H1 (cell line): ENCODE data around the gene WDR90. TPM values are rescaled to one million over a fixed set of nuclear protein-coding genes. Genes with fewer than 3 reads are reported as not detected.

Source experiments
- BRCA1 ChIP-seq: IDR thresholded peaks from 2 replicates; pipeline ENCODE4 v1.6.1; 2012; ENCODE audit warnings: low read depth, low read length, improper control_type of control experiment
- CEBPB ChIP-seq: IDR thresholded peaks from 2 replicates; pipeline ENCODE4 v1.6.1; 2012; ENCODE audit warnings: low read depth, low read length
- EGR1 ChIP-seq: IDR thresholded peaks from 2 replicates; pipeline ENCODE4 v1.6.1; 2011; ENCODE audit warnings: low read depth, low read length, borderline replicate concordance
- GTF2F1 ChIP-seq: IDR thresholded peaks from 2 replicates; pipeline ENCODE4 v1.6.1; 2012; ENCODE audit warnings: low read depth, low read length, improper control_type of control experiment, borderline replicate concordance
- KDM4A ChIP-seq: IDR thresholded peaks from one replicate; pipeline ENCODE4 v1.7.1; 2012; ENCODE audit warnings: low read depth, mild to moderate bottlenecking, moderate library complexity, low read length, inconsistent platforms; ENCODE audit not compliant: severe bottlenecking
- KDM5A ChIP-seq: fragments of 200-600 bp; IDR thresholded peaks from 2 replicates; pipeline ENCODE4 v1.7.1; 2012; ENCODE audit warnings: mild to moderate bottlenecking, low read length, inconsistent platforms, mixed read lengths
- RXRA ChIP-seq: IDR thresholded peaks from 2 replicates; pipeline ENCODE4 v1.6.1; 2011; ENCODE audit warnings: low read depth, mild to moderate bottlenecking, low read length, moderate library complexity; ENCODE audit not compliant: insufficient read depth
- SIRT6 ChIP-seq: IDR thresholded peaks from one replicate; pipeline ENCODE4 v1.7.1; 2012; ENCODE audit warnings: low read length, inconsistent platforms
- polyA plus RNA-seq, 7 experiments: library from polyadenylated mRNA; depleted of rRNA in 3 of 7; stranded (reverse) in 5 of 7; unstranded in 2 of 7; fragments of >200 nt in 5 of 7; fragments of 200-250 nt in 2 of 7; gene quantifications; 1 replicate in 5 of 7; 2 replicates in 1 of 7; 4 replicates in 1 of 7; pipeline versions ENCODE4 v1.2.1 to v1.2.3, GENCODE V29; 2011 to 2013; ENCODE audit warnings: missing spikeins in 2 of 7, mixed read lengths in 2 of 7
- total RNA-seq: library from RNA; stranded (reverse); fragmentation: NEBNext Ultra II Directional; extraction: Animal tissue kit (Norgen Biotek cat#: 25700); gene quantifications from 2 replicates; pipeline ENCODE4 v1.2.1, GENCODE V29; 2021
- TF ChIP-seq, protein P1 (sequence below): fragments of 300-600 bp; sonication (generic); IDR thresholded peaks from 2 replicates; pipeline ENCODE4 v1.7.1; 2012; ENCODE audit warnings: low read length, moderate library complexity, mild to moderate bottlenecking, inconsistent platforms; ENCODE audit not compliant: insufficient replicate concordance

WDR90 gene
- total and polyA plus RNA-seq, 2 of the 8 experiments (the other 6 are each of a cell fraction or from before 2014, with no cell fraction given): 24.0 to 47.2 TPM

DNA sequence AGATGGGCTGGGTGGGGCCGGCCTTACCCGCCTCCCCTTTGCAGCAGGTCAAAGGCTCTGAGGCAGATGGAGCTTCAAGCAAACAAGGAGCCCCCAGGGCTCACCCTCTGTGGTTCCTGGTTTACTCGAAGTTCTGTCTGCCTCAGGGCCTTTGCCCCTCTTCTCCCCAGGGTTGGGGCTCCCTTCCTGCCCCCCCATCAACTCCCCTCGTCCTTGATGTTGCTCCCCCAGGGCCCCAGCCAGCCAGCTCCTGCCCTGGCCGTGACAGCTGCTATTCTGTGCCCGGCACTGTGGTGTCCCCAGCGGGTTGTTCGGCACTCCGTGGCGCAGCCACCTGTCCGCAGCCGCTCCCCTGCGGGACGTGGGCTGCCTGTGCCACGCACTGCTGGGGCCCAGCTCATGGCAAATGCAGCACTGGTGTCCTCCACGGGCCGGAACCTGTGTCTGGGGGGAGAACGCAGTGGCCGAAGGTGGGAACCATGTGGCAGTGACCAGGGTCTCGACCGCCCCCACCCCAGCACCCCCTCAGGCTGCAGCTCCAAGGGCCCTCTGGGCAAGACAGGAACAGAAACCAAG lies 61.4 kb downstream of the WDR90 start (continued):
- TF ChIP-seq, protein P1, sequence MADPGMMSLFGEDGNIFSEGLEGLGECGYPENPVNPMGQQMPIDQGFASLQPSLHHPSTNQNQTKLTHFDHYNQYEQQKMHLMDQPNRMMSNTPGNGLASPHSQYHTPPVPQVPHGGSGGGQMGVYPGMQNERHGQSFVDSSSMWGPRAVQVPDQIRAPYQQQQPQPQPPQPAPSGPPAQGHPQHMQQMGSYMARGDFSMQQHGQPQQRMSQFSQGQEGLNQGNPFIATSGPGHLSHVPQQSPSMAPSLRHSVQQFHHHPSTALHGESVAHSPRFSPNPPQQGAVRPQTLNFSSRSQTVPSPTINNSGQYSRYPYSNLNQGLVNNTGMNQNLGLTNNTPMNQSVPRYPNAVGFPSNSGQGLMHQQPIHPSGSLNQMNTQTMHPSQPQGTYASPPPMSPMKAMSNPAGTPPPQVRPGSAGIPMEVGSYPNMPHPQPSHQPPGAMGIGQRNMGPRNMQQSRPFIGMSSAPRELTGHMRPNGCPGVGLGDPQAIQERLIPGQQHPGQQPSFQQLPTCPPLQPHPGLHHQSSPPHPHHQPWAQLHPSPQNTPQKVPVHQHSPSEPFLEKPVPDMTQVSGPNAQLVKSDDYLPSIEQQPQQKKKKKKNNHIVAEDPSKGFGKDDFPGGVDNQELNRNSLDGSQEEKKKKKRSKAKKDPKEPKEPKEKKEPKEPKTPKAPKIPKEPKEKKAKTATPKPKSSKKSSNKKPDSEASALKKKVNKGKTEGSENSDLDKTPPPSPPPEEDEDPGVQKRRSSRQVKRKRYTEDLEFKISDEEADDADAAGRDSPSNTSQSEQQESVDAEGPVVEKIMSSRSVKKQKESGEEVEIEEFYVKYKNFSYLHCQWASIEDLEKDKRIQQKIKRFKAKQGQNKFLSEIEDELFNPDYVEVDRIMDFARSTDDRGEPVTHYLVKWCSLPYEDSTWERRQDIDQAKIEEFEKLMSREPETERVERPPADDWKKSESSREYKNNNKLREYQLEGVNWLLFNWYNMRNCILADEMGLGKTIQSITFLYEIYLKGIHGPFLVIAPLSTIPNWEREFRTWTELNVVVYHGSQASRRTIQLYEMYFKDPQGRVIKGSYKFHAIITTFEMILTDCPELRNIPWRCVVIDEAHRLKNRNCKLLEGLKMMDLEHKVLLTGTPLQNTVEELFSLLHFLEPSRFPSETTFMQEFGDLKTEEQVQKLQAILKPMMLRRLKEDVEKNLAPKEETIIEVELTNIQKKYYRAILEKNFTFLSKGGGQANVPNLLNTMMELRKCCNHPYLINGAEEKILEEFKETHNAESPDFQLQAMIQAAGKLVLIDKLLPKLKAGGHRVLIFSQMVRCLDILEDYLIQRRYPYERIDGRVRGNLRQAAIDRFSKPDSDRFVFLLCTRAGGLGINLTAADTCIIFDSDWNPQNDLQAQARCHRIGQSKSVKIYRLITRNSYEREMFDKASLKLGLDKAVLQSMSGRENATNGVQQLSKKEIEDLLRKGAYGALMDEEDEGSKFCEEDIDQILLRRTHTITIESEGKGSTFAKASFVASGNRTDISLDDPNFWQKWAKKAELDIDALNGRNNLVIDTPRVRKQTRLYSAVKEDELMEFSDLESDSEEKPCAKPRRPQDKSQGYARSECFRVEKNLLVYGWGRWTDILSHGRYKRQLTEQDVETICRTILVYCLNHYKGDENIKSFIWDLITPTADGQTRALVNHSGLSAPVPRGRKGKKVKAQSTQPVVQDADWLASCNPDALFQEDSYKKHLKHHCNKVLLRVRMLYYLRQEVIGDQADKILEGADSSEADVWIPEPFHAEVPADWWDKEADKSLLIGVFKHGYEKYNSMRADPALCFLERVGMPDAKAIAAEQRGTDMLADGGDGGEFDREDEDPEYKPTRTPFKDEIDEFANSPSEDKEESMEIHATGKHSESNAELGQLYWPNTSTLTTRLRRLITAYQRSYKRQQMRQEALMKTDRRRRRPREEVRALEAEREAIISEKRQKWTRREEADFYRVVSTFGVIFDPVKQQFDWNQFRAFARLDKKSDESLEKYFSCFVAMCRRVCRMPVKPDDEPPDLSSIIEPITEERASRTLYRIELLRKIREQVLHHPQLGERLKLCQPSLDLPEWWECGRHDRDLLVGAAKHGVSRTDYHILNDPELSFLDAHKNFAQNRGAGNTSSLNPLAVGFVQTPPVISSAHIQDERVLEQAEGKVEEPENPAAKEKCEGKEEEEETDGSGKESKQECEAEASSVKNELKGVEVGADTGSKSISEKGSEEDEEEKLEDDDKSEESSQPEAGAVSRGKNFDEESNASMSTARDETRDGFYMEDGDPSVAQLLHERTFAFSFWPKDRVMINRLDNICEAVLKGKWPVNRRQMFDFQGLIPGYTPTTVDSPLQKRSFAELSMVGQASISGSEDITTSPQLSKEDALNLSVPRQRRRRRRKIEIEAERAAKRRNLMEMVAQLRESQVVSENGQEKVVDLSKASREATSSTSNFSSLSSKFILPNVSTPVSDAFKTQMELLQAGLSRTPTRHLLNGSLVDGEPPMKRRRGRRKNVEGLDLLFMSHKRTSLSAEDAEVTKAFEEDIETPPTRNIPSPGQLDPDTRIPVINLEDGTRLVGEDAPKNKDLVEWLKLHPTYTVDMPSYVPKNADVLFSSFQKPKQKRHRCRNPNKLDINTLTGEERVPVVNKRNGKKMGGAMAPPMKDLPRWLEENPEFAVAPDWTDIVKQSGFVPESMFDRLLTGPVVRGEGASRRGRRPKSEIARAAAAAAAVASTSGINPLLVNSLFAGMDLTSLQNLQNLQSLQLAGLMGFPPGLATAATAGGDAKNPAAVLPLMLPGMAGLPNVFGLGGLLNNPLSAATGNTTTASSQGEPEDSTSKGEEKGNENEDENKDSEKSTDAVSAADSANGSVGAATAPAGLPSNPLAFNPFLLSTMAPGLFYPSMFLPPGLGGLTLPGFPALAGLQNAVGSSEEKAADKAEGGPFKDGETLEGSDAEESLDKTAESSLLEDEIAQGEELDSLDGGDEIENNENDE: no peak
- TF ChIP-seq SIRT6 (no peak), EGR1 (no peak), CEBPB (no peak), KDM4A (no peak), RXRA (no peak), GTF2F1 (no peak), KDM5A (no peak), BRCA1 (no peak)
